Epithelial cell of proximal tubule (primary cell): Measurements from ENCODE around the gene SEMA4C. TPM values are rescaled to one million over a fixed set of nuclear protein-coding genes. Genes with fewer than 3 reads are reported as not detected.

Source experiments
- DNase-seq: peaks from one replicate; pipeline ENCODE4 v3.0.0-alpha.2; 2011; ENCODE audit warnings: low read depth
- H3K4me3 ChIP-seq: 2 replicates; pipeline ENCODE4 v1.5.1; 2011; ENCODE audit warnings: low read depth, mild to moderate bottlenecking, low read length
- total RNA-seq: library from RNA; depleted of rRNA; stranded (reverse); fragments of >200 nt; gene quantifications from 2 replicates; pipeline ENCODE4 v1.2.3, GENCODE V29; 2015
- TF ChIP-seq, protein P1 (sequence below): conservative IDR thresholded peaks from 2 replicates; pipeline ENCODE4 v1.5.1; 2012; ENCODE audit warnings: low read depth, mild to moderate bottlenecking, low read length

The SEMA4C gene
- total RNA-seq, 1 donor from 2014 or later, result 35.3 TPM

DNA sequence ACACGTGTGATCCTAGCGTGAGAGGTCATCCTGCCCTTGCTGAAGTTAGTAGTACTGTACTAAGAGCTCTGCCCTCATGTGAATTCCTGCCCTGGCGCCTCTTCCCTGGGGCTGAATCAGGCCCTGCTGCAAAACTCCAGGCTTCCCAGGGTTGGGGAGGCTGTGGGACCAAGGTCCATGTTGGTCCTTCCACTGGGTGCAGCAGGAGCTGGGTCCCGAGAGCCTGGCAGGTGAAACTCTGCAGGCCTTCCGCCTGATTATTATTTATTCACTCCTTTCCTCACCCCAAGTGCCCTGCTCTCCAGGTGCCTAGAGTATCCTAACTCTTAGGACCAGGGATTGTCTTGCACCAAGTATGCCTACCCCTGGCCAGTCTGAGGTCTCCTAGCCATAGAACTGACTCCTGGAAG lies 59.1 kb downstream of the SEMA4C start:
- H3K4me3 ChIP-seq, result no peak overlapping the region
- no peak for DNase-seq
- TF ChIP-seq, protein P1, sequence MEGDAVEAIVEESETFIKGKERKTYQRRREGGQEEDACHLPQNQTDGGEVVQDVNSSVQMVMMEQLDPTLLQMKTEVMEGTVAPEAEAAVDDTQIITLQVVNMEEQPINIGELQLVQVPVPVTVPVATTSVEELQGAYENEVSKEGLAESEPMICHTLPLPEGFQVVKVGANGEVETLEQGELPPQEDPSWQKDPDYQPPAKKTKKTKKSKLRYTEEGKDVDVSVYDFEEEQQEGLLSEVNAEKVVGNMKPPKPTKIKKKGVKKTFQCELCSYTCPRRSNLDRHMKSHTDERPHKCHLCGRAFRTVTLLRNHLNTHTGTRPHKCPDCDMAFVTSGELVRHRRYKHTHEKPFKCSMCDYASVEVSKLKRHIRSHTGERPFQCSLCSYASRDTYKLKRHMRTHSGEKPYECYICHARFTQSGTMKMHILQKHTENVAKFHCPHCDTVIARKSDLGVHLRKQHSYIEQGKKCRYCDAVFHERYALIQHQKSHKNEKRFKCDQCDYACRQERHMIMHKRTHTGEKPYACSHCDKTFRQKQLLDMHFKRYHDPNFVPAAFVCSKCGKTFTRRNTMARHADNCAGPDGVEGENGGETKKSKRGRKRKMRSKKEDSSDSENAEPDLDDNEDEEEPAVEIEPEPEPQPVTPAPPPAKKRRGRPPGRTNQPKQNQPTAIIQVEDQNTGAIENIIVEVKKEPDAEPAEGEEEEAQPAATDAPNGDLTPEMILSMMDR, result no peak

DNA sequence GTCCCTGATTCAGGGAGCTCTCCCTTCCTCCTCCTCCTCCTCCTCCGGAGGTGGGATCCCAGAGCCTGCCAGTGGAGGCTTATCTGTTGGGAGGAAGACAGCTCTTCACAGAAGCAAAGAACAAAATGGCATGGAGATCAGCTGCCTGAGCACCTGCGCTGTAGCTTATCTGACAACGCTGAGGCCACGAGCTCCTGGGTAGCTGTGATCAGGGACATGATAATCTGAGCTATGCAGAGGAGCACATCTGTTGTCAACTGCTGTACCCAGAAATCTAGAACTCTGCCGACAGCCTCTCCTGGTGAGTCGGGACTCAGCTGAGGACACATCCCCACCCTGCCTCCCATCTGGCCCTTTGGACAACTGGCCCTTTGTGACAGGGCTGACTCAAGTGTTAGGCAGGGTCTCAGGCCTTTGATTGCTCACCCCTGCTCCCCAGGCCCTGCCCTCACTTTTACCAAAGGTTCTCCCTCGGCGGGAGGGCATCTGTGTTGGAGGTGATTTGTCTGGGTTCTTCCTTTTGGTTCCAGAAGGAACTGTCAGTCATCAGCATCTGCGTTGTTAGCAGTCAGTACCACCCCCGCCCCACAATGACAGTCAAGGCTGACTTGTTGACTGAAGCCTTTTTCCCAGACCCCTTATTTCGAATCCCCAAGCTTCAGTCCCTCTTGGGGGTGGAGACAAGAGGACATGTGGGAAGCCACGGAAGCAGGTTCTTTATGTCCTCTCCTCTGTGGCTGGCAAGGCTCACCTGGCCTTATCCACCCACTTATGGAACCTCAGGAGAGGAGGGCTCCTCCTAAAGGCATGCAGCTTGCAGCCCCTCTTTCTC lies 59.7 kb downstream of the SEMA4C start:
- no peak overlapping the region for H3K4me3 ChIP-seq
- no peak for DNase-seq
- TF ChIP-seq, protein P1, result no peak

Other genes starting within 250 kb of the SEMA4C start
- gene KANSL3, start 231.8 kb downstream of the SEMA4C start, total RNA-seq, result 24.0 and 30.8 TPM in 2 replicates
- gene FER1L5, start 227.3 kb downstream of the SEMA4C start, total RNA-seq, result 0.06 and 0.07 TPM in 2 replicates
- gene LMAN2L, start 130.0 kb downstream of the SEMA4C start, total RNA-seq, result 13.0 and 22.3 TPM in 2 replicates
- 5.7 and 9.0 TPM in 2 replicates for gene CNNM4, start 109.2 kb downstream of the SEMA4C start, total RNA-seq
- 8.2 and 10.6 TPM in 2 replicates for gene CNNM3, start 53.8 kb downstream of the SEMA4C start, total RNA-seq
- gene ANKRD23, start 26.1 kb downstream of the SEMA4C start, total RNA-seq, result 0.22 and 1.1 TPM in 2 replicates
- 31.9 and 54.8 TPM in 2 replicates for gene ANKRD39, start 12.1 kb downstream of the SEMA4C start, total RNA-seq
- not detected in 2 replicates for gene FAM178B, start 116.5 kb upstream of the SEMA4C start, total RNA-seq
- 8.4 and 12.2 TPM in 2 replicates for gene FAHD2B, start 224.8 kb upstream of the SEMA4C start, total RNA-seq
- 5.4 and 7.8 TPM in 2 replicates for gene ANKRD36, start 243.1 kb upstream of the SEMA4C start, total RNA-seq